Suprapubic skin (tissue), 4 donors: Measurements from ENCODE around the gene PLBD1. TPM values are rescaled to one million over a fixed set of nuclear protein-coding genes. Genes with fewer than 3 reads are reported as not detected.

Experiments used
- DNase-seq, 2 donors: peaks; one replicate each; pipeline ENCODE4 v3.0.0-alpha.2; 2019; ENCODE audit warnings: low spot score in 2 of 2
- H3K27ac ChIP-seq: fragments of 200-600 bp; sonication (generic); one replicate; pipeline ENCODE4 v1.5.1; 2019
- H3K27me3 ChIP-seq: fragments of 200-600 bp; sonication (generic); one replicate; pipeline ENCODE4 v1.5.1; 2019
- H3K36me3 ChIP-seq: fragments of 200-600 bp; sonication (generic); one replicate; pipeline ENCODE4 v1.5.1; 2019
- H3K4me1 ChIP-seq: fragments of 200-600 bp; sonication (generic); one replicate; pipeline ENCODE4 v1.5.1; 2019
- H3K4me3 ChIP-seq: fragments of 200-600 bp; sonication (generic); one replicate; pipeline ENCODE4 v1.5.1; 2019; ENCODE audit warnings: mild to moderate bottlenecking
- H3K9me3 ChIP-seq: fragments of 200-600 bp; sonication (generic); one replicate; pipeline ENCODE4 v1.5.1; 2019
- CTCF ChIP-seq, 2 donors: fragments of 200-600 bp in 1 of 2; fragments of 450-650 bp in 1 of 2; sonication (generic) in 1 of 2; IDR thresholded peaks; one replicate each; pipeline ENCODE4 v1.5.1; 2016 to 2019; ENCODE audit warnings: antibody characterized with exemption in 2 of 2, mild to moderate bottlenecking in 1 of 2, moderate library complexity in 1 of 2
- EP300 ChIP-seq: sonication (generic); formaldehyde crosslinking; IDR thresholded peaks from one replicate; pipeline ENCODE4 v1.6.1; 2017; ENCODE audit warnings: antibody characterized with exemption
- POLR2A ChIP-seq, 2 donors: fragments of 450-650 bp; IDR thresholded peaks; one replicate each; pipeline ENCODE4 v1.6.1; 2017; ENCODE audit warnings: antibody characterized with exemption in 2 of 2, mild to moderate bottlenecking in 2 of 2, moderate library complexity in 2 of 2
- POLR2AphosphoS5 ChIP-seq, 3 donors: sonication (generic); formaldehyde crosslinking; IDR thresholded peaks; one replicate each; pipeline ENCODE4 v1.6.1; 2017; ENCODE audit warnings: antibody characterized with exemption in 3 of 3
- WGBS: methylation state at CpG from one replicate; pipeline ENCODE4 v1.1.5; 2018; 5-methylcytosine and 5-hydroxymethylcytosine counted together
- total RNA-seq, 4 donors: library from RNA; depleted of rRNA; stranded (reverse); fragments of >200 nt; gene quantifications; one replicate each; pipeline ENCODE4 v1.1.0, GENCODE V29; 2016

Gene PLBD1
- total RNA-seq, 4 donors from 2014 or later: 10.6 to 22.0 (median 18.1) TPM

GRCh38 chr12:14570231-14570630 lies 2.5 kb upstream of the PLBD1 start:
- 100% methylated on average over 1 of the region's 1 CpG for WGBS
- Histone ChIP-seq H3K4me1 (peaks cover 17% of the 10 kb centered on the region), H3K4me3 (no peak overlapping the region), H3K9me3 (no peaks in the 10 kb centered on the region), H3K27me3 (no peaks in the 10 kb centered on the region), H3K36me3 (no peaks in the 10 kb centered on the region), H3K27ac (no peak overlapping the region)
- no peak for DNase-seq
- TF ChIP-seq EP300 (no peak), CTCF (IDR thresholded peaks at IDR 0.05) (no peak)

- TF ChIP-seq EP300: no peak
- no peak for TF ChIP-seq CTCF (IDR thresholded peaks at IDR 0.05)
- no peak for TF ChIP-seq POLR2AphosphoS5 (IDR thresholded peaks at IDR 0.05)
- no peak for TF ChIP-seq POLR2A (IDR thresholded peaks at IDR 0.05)
- no peaks in the 10 kb centered on the region for H3K27me3 ChIP-seq
- no peak overlapping the region for H3K27ac ChIP-seq
- peaks cover 23% of the 10 kb centered on the region for H3K4me1 ChIP-seq
- WGBS: 51% methylated on average over 2 of the region's 2 CpGs
- DNase-seq: no peak
- no peaks in the 10 kb centered on the region for H3K9me3 ChIP-seq
- no peak overlapping the region for H3K4me3 ChIP-seq
- H3K36me3 ChIP-seq: no peaks in the 10 kb centered on the region
These were observed 3.2 kb downstream of the PLBD1 start for GRCh38 chr12:14564336-14564959.

DNA sequence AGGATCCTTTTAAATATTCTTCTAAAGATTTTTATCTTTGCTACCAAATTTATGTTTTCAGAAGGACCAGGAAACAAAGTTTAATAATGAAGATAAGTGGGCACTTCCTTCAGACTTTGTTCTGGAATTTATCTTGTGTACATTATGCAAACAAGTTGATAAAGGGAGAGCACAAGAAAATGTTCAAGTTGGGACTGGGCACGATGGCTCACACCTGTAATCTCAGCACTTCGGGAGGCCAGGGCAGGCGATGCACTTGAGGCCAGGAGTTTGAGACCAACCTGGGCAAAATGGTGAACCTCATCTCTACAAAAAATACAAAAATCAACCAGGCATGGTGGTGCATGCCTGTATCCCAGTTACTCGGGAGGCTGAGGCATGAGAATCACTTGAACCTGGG lies 4.6 kb downstream of the PLBD1 start:
- H3K27ac ChIP-seq: no peak overlapping the region
- no peak for DNase-seq
- peaks cover 21% of the 10 kb centered on the region for H3K4me1 ChIP-seq
- H3K36me3 ChIP-seq: no peaks in the 10 kb centered on the region
- no peaks in the 10 kb centered on the region for H3K27me3 ChIP-seq
- 94% methylated on average over 4 of the region's 4 CpGs for WGBS
- TF ChIP-seq POLR2A (IDR thresholded peaks at IDR 0.05): no peak
- no peak for TF ChIP-seq EP300
- no peak for TF ChIP-seq POLR2AphosphoS5 (IDR thresholded peaks at IDR 0.05)
- no peak for TF ChIP-seq CTCF (IDR thresholded peaks at IDR 0.05)
- H3K9me3 ChIP-seq: no peaks in the 10 kb centered on the region
- no peak overlapping the region for H3K4me3 ChIP-seq

DNA sequence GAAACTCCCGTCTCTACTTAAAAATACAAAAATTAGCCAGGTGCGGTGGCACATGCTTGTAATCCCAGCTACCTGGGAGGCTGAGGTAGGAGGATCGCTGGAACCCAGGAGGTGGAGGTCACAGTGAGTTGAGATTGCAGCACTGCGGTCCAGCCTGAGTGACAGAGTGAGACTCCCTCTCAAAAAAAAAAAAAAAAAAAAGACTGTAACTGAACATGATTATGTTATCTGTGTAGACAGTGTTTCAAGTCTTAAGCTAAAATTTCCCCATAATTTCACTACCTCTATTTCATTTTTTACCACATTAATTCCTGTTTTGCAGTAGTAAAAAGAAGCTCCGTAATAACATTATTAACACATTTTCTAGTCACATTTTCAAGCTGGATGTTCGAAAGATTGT lies 5.4 kb downstream of the PLBD1 start:
- peaks cover 17% of the 10 kb centered on the region for H3K4me1 ChIP-seq
- no peaks in the 10 kb centered on the region for H3K27me3 ChIP-seq
- TF ChIP-seq POLR2AphosphoS5 (IDR thresholded peaks at IDR 0.05): no peak
- no peak for TF ChIP-seq EP300
- no peak for TF ChIP-seq CTCF (IDR thresholded peaks at IDR 0.05)
- TF ChIP-seq POLR2A (IDR thresholded peaks at IDR 0.05): no peak
- WGBS: 93% methylated on average over 6 of the region's 6 CpGs
- DNase-seq: no peak
- no peaks in the 10 kb centered on the region for H3K9me3 ChIP-seq
- no peaks in the 10 kb centered on the region for H3K36me3 ChIP-seq
- H3K27ac ChIP-seq: no peak overlapping the region
- no peak overlapping the region for H3K4me3 ChIP-seq

GRCh38 chr12:14561677-14562238 lies 5.9 kb downstream of the PLBD1 start:
- Histone ChIP-seq H3K27me3 (no peaks in the 10 kb centered on the region), H3K27ac (no peak overlapping the region), H3K9me3 (no peaks in the 10 kb centered on the region), H3K36me3 (no peaks in the 10 kb centered on the region), H3K4me3 (no peak overlapping the region), H3K4me1 (peaks cover 12% of the 10 kb centered on the region)
- 86% methylated on average over 9 of the region's 9 CpGs for WGBS
- TF ChIP-seq POLR2A (IDR thresholded peaks at IDR 0.05) (no peak), CTCF (IDR thresholded peaks at IDR 0.05) (no peak), POLR2AphosphoS5 (IDR thresholded peaks at IDR 0.05) (no peak), EP300 (no peak)
- DNase-seq: no peak
